Loucy (cell line): ENCODE results near the gene ZNF429.

Experiments
- H2AFZ ChIP-seq: fragments of 200-600 bp; sonication (generic); 2 replicates; pipeline ENCODE4 v1.6.0; 2016; ENCODE audit warnings: antibody characterized with exemption, mild to moderate bottlenecking, low read length, moderate library complexity
- H3F3A ChIP-seq: fragments of 200-600 bp; 2 replicates; pipeline ENCODE4 v1.6.0; 2016; ENCODE audit warnings: antibody characterized with exemption, low read depth, mild to moderate bottlenecking
- H3K27me3 ChIP-seq: fragments of 200-600 bp; sonication (generic); 2 replicates; pipeline ENCODE4 v1.6.1; 2014; ENCODE audit warnings: low read length, mild to moderate bottlenecking; ENCODE audit not compliant: insufficient read depth, poor library complexity, severe bottlenecking
- H3K36me3 ChIP-seq: fragments of 200-600 bp; sonication (generic); 2 replicates; pipeline ENCODE4 v1.6.1; 2016; ENCODE audit warnings: low read length; ENCODE audit not compliant: insufficient read depth
- H3K4me1 ChIP-seq: fragments of 200-600 bp; sonication (generic); 2 replicates; pipeline ENCODE4 v1.5.1; 2014; ENCODE audit warnings: low read length, mild to moderate bottlenecking; ENCODE audit not compliant: insufficient read depth, poor library complexity, severe bottlenecking
- H3K4me2 ChIP-seq: fragments of 200-600 bp; sonication (generic); 2 replicates; pipeline ENCODE4 v1.6.0; 2014; ENCODE audit warnings: antibody characterized with exemption, low read length, low read depth, mild to moderate bottlenecking; ENCODE audit not compliant: poor library complexity, severe bottlenecking
- H3K4me3 ChIP-seq: fragments of 200-600 bp; sonication (generic); 2 replicates; pipeline ENCODE4 v1.5.1; 2014; ENCODE audit warnings: low read length, mild to moderate bottlenecking, mixed read lengths; ENCODE audit not compliant: poor library complexity, severe bottlenecking
- H3K79me2 ChIP-seq: fragments of 200-600 bp; sonication (generic); 2 replicates; pipeline ENCODE4 v1.6.1; 2014; ENCODE audit warnings: low read length; ENCODE audit not compliant: insufficient read depth
- H3K9ac ChIP-seq: fragments of 200-600 bp; sonication (generic); 2 replicates; pipeline ENCODE4 v1.6.0; 2014; ENCODE audit warnings: mild to moderate bottlenecking, low read depth, low read length, moderate library complexity; ENCODE audit not compliant: poor library complexity, severe bottlenecking
- H3K9me2 ChIP-seq: fragments of 200-600 bp; sonication (generic); replicated peaks from 2 replicates; pipeline ENCODE4 v1.6.1; 2016; ENCODE audit warnings: low read depth, low read length, mixed read lengths
- H3K9me3 ChIP-seq: fragments of 200-600 bp; sonication (generic); 2 replicates; pipeline ENCODE4 v1.6.1; 2014; ENCODE audit warnings: mild to moderate bottlenecking, antibody characterized with exemption, low read length, low read depth; ENCODE audit not compliant: insufficient read depth
- H4K20me1 ChIP-seq: fragments of 200-600 bp; sonication (generic); 2 replicates; pipeline ENCODE4 v1.6.0; 2014; ENCODE audit warnings: antibody characterized with exemption, low read length, mild to moderate bottlenecking; ENCODE audit not compliant: insufficient read depth, poor library complexity, severe bottlenecking
- CTCF ChIP-seq: fragments of 200-600 bp; sonication (generic); conservative IDR thresholded peaks from 2 replicates; pipeline ENCODE4 v1.5.1; 2014; ENCODE audit warnings: mild to moderate bottlenecking, antibody characterized with exemption, low read length
- EZH2phosphoT487 ChIP-seq: fragments of 200-600 bp; IDR thresholded peaks from 2 replicates; pipeline ENCODE4 v1.6.1; 2018; ENCODE audit warnings: antibody characterized with exemption, mild to moderate bottlenecking, moderate library complexity, borderline replicate concordance

ZNF429 gene

GRCh38 chr19:21463449-21464105 is 41.8 kb upstream of the ZNF429 start:
- Histone ChIP-seq H3K9ac (peak overlapping the region; percentile 90), H3F3A (no peaks in the 10 kb centered on the region), H3K27me3 (no peaks in the 10 kb centered on the region), H3K4me3 (peak overlapping the region; percentile 82), H2AFZ (peak overlapping the region; percentile 97), H3K9me3 (no peaks in the 10 kb centered on the region), H3K4me2 (peak overlapping the region; percentile 84), H3K36me3 (no peaks in the 10 kb centered on the region), H3K4me1 (peaks cover 9% of the 10 kb centered on the region), H3K9me2 (no peaks in the 10 kb centered on the region), H4K20me1 (peaks cover 7% of the 10 kb centered on the region), H3K79me2 (peaks cover 46% of the 10 kb centered on the region)
- no peak for TF ChIP-seq EZH2phosphoT487
- no peak for TF ChIP-seq CTCF

GRCh38 chr19:21466627-21467026 is 38.8 kb upstream of the ZNF429 start:
- no peak overlapping the region for H3K4me2 ChIP-seq
- no peaks in the 10 kb centered on the region for H3K9me3 ChIP-seq
- no peak overlapping the region for H3K4me3 ChIP-seq
- no peak overlapping the region for H3K9ac ChIP-seq
- no peaks in the 10 kb centered on the region for H3K36me3 ChIP-seq
- peaks cover 7% of the 10 kb centered on the region for H4K20me1 ChIP-seq
- H3K27me3 ChIP-seq, result no peaks in the 10 kb centered on the region
- H3F3A ChIP-seq, result no peaks in the 10 kb centered on the region
- peaks cover 26% of the 10 kb centered on the region for H3K79me2 ChIP-seq
- peaks cover 9% of the 10 kb centered on the region for H3K4me1 ChIP-seq
- no peak for TF ChIP-seq CTCF
- TF ChIP-seq EZH2phosphoT487, result no peak
- H3K9me2 ChIP-seq, result no peaks in the 10 kb centered on the region
- H2AFZ ChIP-seq, result no peak overlapping the region

- no peak; the same call in 1 of the 2 replicates for TF ChIP-seq CTCF
- no peak for TF ChIP-seq EZH2phosphoT487
- no peak overlapping the region for H3K4me3 ChIP-seq
- H3K4me1 ChIP-seq, result no peaks in the 10 kb centered on the region
- H2AFZ ChIP-seq, result no peak overlapping the region
- H3K9ac ChIP-seq, result no peak overlapping the region
- no peaks in the 10 kb centered on the region for H3K36me3 ChIP-seq
- peaks cover 4% of the 10 kb centered on the region; the same call in 1 of the 2 replicates for H3K79me2 ChIP-seq
- H3F3A ChIP-seq, result no peaks in the 10 kb centered on the region
- H4K20me1 ChIP-seq, result no peaks in the 10 kb centered on the region
- H3K4me2 ChIP-seq, result no peak overlapping the region
- no peaks in the 10 kb centered on the region for H3K27me3 ChIP-seq
- H3K9me2 ChIP-seq, result no peaks in the 10 kb centered on the region
- no peaks in the 10 kb centered on the region for H3K9me3 ChIP-seq
Measured at GRCh38 chr19:21468791-21469190, 36.6 kb upstream of the ZNF429 start.
